ENCODE measurements around the gene SNX20. TPM values are rescaled to one million over a fixed set of nuclear protein-coding genes. Genes with fewer than 3 reads are reported as not detected.

Gene SNX20
- total RNA-seq, 1 donor from 2014 or later, result 0.76 TPM

DNA sequence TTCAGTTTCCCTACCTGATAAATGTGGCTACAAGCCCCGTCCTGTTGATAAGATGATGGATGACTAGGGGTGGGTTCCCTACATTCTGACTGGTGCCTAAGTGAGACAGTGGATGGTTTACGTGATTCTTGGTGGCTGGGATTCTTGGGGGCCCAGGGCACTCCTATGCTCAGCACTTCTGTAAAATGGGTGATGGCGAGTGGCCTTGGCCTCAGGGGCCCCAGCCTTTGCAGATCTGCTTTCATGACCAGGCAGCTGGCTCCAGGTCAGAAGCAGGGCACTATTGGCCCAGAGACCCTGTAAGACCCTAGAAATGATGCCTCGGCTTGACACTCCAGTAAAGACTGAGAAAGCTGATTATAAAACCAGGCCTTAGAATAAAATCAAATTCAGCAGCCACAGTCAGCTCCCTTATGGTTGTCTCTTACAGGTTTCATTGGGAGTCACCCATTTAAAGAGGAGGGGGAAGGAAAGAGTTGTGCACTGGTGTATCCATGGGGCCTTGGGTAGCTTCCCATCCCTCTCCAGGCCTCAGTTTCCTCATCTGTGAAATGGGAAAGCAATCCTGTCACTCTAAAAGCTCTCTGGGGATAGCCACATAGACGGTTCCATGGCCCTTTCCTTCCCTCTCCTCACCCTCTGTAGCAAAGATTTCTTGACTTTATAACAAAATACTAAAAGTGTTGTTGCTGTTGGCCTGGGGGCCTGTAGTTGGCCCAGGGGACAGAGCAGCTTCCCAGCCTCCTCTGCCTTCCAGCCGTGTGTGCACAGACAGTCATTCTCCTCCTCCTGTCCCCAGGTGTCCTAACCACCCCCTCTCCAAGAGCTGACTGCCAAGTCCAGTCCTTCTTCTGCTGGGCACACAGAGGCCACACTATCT lies 1.2 kb downstream of the SNX20 start:
- ATAC-seq, result no peak

DNA sequence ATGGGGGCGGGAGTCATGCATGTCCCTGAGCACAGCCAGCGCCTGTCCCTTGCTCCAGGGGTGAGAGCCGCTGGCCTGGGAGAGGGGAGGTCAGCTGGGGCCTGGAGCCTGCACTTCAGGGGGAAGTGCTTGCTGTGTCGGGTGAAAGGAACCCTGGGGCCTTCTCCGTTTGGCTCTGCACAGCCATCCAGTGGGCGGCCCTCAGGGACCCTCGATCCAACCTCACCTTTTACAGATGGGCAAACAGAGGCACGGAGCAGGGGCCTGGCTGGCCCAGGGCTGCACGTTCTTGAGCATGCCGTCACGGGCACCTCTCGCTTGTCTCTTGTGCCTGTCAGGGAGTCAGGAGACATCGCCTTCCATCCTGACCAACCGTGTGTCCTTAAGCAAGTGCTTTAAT lies 1.8 kb downstream of the SNX20 start:
- no peak for ATAC-seq

DNA sequence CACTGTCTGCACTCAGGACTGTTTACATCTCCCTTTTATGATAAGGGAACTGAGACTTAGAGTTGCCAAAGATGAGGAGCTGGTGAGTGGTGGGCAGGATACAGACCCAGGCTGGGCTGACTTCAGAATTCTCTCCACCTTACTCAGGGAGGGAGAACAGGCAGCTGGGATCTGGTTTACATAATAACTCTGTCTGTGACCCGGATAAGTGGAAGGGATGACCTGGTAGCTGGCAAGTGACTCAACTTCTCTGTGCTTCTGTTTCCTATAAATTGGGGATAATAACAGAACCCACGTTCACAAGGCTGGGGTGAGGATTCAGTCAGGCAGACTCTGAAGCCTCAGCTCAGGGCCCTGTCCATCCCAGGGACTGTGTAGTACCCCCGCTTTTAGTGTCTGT lies 2.6 kb downstream of the SNX20 start:
- ATAC-seq, result no peak

DNA sequence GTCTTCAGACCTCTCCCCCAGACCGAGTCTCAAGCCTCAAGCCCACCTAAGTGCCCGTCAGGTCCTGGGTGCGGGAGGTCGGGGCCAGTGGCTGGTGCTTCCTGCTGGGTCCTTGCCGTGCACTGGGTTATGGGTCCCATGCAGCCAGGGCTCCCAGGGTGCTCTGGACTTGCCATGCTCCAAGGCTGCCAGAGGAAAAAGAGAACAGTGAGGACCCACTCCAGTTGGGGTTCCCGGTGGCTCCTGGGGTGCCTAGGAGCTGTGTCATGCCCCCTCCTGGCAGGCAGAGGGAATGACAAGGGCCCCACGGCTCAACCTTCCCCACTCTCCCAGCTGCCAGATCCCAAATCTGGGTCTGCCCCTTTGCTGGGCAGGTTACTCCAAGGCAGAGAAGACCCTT lies 3.8 kb downstream of the SNX20 start:
- no peak for ATAC-seq

DNA sequence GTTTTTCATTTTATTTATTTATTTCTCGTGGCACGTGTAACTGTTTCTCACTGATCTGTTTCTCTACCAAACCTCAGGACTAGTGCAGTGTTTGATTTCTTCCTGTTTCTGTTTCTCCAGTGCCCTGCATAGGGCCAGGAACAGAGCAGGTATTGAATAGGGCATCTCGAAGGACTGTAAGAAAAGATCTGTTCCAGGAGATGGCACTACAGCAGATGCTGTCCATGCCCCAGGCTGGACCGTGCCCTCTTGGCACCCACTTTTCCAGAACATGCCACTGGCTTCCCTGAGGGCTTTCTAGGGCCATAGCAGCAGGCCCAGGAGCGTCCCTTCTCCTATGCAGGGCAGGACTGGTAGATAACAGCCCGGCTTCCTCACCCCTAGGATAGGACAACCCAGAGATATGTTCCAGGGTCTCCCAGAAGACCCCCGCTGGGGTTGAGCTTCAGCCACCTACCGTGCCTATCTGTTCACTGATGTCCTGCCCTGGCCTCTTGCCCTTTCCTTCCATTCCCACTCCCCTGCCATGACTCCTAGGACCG lies 4.4 kb downstream of the SNX20 start:
- ATAC-seq, result no peak

DNA sequence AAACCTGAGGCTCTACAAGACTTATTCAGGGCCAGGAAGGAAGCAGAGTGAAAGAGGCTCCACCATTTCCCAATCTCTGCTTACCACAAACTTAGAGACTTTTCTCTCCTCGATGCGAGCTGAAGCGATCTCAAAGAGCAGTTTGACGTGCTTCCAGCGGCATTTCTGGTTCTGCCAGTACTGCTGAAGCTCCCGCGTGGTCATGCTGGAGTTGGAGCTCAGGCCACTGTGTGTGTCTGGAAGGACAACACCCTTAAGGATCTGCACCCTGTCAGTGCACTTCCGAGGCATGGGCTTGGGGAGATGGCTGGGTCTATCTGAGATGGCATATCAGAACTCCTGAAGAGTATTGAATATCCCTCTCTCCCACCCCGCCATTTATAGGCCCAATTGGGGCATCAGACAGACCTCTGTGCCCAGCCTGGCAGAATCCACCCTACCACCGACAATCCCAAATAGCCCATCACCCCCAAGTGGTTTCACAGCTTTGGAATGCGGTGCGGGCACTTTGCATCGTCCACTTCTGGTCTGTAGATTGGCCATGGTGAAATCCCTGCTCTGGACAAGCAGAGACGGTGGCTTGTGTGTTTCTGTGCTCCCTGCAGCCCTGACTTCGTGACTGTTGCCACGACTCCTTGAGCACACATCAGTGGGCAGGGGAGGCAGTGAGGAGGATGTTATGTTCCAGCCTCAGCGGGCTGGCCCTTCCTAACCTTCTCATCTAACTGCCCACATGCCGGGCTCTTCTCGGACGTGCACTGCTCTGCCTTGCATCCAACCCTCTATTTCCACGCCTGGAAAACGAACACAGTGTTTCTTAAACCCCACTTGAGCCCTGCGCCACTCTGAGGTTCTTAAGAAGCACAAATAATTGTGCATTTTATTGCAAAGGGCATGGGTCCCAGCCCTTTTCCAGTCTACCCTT lies 5.2 kb downstream of the SNX20 start:
- ATAC-seq, result peak; percentile 77

DNA sequence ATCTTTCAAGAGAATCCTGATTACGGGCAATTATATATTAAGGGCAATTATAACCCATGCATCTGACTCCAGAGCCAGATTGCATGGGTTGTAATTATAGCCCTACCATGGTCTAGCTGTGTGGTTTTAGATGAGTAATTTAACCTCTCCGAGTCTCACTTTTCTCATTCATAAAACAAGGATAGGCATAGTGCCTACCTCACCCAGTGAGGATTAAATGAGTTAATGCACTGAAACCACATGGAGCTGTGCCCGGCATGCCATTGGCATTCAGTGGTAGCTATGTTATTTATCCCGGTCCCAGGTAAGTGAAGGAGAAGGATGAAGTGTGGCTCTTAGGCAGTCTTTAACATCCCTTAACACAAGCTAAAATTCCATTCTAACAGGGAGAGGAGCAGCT lies 6.3 kb downstream of the SNX20 start:
- ATAC-seq, result peak; percentile 82

DNA sequence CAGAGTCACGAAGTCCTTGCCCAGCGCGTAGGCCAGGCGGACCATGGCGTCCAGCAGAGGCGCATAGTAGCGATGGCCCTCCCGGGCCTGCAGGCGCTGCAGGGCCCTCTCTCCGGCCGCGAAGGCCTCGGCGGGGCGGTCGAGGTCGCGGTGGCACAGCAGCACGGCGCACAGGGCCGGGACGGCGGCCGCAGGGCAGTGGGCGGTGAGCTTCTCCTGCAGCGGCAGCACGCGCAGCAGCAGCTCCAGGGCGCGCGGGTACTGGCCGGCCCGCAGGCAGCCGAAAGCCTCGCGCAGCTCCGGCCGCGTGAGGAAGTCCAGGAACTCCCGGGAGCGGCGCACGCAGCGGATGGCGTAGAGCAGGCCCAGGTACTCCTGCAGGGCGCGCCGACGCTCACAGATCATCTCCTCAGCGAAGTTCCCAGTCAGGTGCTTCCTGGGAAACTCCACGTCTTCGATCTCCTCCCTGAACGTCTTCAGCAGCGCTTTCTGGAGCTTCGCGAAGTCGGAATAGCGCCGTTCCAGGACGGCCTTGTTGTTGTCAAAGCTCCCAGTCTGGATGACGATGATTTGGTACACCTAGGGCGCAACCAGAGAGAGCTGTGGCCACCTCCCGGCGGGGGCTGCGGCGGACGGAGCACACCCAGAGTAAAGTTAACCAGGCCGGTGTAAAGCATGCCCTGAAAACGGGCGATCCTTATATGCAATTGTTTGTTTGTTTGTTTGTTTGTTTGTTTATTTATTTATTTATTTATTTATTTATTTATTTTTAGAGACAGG lies 7.4 kb downstream of the SNX20 start:
- ATAC-seq, result no peak

DNA sequence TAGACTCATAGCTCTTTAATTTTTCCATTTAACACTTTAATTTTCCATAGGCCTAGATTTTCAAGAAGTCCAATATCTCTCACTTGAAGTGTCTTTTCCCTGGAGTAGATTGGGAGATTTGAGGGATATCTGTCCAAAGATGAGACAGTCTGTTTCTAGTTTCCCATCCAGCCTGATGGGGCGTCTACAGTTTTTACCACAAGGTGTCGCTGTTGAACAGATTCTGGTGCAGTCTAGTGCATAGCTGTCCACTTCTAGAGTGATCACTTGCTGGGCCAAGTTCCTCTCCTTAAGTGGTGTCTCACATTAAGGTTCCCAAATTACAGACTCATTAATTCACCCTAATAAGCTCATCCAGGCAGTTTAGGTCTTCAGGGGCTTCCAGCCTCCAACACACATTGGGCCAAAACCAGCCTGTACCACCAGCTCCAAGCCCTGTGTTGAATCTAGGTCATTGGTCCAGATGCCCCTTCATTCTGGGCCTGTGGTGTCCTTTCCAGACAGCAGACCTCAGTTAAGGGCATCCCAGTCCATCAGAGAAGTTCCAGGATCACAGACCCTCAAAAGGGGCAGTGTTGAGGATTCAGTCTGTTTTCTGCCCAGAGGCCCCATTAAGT lies 9.4 kb downstream of the SNX20 start:
- no peak for ATAC-seq

DNA sequence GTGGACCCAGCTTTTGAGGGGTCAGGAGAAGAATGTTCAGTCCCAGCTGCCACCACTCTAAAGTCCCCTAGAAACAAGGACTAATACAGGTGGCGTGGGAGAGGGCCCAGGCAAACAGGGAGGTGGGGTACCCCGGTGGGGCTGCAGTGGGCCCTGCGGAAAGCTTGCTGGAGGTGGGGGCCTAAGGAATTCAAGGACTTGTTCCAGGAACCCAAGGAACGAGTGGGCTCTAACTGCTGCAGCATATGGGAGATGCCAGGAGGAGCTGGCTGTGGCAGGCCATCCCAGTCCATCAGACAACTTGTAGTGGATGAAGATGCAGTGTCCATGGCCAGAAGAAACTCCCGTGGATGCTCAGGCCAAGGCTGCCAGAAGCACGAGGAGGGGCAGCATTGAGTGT lies 10.6 kb downstream of the SNX20 start:
- no peak for ATAC-seq

DNA sequence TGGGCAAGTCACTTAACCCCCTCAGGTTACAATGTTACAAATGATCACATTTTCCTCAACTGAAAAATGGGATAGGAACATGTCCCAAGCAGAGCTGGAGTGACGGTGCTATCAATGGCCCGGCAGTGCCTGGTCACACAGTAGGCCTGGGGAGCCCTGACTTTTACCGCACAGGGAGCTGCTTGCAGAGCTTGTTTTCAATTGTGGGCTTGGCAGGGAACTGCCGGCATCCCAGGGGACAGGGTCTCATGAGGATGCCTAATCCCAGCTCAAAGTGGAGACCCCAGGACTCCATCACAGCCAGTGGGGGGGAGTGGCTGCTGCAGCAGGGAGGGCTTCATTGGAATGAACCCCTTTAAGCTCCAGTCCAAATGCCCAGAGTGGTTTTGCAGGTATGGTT lies 11.4 kb downstream of the SNX20 start:
- no peak for ATAC-seq

DNA sequence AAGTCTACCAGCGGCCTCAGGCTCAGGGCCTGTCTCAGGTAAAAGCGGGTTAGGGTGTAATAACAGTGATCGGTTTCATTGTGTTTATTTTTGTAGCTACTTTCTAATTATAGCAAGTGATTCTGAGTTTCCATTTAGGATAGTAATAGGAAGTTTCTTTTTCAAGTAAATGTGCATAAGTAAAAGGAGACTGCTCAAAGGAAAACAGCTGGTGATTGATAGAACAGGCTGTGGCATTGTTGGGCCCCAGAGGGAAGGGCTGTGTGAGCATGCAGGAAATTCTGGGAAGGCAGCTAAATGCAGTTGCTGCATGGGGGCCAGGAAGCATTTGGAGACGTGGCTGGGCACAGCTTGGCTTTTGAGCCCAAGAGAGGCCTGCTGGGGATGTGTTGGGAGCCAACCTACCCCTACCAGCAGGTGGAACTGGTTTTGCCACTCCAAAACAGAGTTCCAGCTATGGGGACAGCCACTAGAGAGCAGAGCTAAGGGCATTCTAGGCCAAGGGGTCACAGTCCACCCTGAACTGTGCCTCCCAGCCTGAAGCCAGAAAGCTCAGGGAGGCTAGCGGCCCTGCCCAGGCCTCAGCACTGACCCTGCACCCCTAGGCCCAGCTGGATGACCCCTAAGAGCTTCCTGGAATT lies 12.6 kb downstream of the SNX20 start:
- ATAC-seq, result peak; percentile 60

DNA sequence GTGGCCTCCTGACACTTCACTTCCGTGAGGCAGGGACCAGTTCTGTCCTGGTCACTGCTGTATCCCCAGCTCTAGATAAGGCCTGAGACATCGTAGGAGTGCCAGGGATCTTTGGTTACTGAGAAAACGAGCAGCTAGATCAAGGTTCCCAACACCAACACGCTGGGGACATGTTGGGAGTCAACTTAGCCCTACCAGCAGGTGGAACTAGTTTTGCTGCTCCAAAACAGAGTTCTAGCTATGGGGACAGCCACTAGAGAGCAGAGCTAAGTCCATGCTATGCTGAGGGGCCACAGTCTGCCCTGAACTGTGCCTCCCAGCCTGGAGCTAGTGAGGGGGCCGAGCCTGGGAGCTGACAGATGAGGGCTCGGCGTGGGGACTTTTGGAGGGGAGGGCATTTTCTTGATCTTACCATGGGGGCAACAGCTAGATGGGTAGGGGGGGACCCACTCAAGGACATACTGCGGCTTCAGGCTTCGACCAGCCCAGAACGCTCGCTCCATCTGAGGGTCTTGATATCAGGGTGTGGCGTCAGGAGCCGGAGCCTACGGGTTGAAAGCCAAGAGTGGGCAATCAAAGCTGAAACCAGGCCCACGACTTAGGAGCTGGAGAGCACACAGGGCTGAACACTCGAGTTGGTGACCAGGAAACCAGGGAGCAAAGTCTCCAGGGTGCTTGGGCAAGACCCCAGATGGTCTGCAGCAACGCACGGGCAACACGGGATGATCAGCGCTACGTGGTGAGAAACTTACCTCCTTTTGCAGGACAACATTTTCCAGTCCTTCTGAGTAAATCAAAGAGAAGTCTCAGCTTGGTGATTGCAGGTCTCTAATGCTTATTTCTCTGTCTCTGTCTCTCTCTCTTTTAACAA lies 13.4 kb downstream of the SNX20 start:
- peak; percentile 49 for ATAC-seq

DNA sequence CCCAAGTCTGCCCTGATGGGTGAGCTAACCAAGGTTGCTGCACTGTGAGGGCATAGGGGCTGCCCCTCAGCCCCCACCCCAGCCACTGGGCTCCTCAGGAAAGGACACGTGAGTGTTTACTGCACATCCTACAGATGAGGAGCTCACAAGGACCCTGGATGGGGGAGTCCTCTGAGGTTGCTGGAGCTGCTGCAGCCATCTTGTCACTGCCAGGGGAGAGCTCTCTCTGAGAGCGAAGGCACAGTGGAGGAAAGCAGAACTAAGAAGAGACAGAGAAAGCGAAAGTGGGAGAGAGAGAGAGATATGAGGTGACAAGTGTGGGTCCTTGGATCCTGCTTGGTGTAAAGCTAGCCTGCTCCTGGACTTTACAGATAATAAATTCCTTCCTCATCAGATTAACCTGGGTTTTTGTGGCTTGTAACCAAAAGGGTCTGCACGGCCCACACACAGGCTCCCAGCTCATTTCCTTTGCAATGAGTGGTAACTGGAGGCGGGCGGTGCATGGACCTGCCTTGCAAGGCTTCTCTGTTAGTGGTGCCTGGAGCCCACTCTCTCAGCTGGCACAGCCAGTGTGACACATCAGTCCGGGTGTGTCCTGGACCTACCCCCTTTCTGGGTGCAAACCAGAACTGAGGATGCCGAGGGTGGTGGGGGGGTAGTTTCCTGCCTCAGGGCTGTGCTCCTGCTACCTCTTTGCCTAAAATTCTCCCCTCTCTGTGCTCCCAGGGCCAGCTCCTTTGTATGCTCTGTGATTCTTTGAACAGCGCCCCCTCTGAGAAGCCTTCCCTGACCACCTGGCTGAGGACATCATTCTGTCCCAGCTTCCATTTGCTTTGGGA lies 14.2 kb downstream of the SNX20 start:
- peak; percentile 16 for ATAC-seq

DNA sequence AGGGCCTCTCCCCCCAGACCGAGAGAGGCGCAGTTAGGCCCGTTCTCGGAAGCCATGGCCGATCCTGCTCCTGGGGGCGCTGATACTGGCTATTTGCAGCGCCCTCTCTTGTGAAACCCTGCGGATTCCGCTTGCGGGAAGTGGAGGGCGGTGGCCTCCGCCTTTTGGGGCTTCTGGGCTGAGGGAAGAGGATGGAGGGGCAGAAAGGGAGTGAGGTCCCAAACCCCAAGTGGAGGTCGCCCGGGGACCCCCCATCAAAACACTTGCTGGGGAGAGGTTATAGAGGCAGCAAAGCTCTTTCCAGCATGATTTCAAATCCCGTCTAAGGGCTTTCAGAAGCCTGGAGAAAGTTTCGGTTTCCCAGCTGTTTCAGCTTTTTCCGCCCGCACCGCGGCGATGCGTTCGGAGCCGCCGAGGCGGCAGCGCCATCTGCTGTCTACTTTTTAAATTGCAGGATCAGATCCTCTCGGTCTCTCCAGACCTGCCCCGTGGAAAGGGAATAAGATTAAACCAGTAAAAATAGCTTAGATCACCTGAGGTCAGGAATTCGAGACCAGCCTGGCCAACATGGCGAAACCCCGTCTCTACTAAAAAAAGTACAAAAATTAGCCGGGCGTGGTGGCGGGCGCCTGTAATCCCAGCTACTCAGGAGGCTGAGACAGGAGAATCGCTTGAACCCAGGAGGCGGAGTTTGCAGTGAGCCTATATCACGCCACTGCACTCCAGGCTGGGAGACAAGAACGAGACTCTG lies 15.8 kb downstream of the SNX20 start:
- ATAC-seq, result peak; percentile 56

DNA sequence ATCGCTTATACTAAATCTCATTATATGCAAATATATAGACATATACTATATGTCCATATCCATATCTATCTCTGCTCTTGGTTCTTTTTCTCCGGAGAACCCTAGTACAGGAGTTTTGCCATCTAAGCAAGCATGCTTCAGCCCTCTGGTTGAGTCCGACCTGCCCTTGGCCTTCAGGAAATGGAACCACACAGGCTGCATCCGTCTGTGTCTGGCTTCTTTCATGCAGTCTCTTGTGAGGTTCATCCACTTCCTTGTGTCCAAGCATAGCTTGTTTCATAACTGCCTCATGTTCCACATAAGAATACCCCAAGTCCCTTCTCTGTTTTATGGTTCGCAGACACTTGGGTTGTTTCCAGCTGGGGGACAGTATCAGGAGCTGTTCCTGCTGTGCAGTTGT lies 16.8 kb downstream of the SNX20 start:
- no peak for ATAC-seq

DNA sequence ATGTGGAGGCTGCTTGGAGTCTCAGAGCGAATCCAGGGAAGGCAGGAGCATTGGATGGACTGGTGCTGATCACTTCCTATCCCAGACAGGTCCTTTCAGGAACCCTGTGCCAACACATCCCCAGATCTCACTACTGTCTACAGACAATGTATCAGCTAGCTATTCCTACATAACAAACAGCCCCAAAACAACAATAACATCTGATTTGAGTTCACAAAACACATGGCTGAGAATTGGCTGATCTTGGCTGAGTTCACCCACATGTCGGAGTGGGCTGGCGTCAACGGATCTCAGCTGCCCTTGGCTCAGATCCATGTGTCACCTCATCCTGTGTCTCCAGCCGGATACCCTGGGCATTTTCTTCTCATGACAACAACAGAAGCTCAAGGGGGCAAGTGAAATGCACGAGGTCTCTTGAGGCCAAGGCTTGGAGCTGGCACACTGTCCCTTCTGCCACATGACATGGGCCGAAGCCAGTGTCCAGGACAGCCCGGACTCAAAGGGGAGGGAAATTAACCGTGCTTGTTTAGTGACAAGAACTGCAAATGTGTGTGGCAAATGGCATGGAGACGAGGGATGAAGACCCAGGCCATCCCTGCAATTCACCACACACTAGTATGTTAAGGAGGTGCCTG lies 18.7 kb downstream of the SNX20 start:
- ATAC-seq, result no peak

DNA sequence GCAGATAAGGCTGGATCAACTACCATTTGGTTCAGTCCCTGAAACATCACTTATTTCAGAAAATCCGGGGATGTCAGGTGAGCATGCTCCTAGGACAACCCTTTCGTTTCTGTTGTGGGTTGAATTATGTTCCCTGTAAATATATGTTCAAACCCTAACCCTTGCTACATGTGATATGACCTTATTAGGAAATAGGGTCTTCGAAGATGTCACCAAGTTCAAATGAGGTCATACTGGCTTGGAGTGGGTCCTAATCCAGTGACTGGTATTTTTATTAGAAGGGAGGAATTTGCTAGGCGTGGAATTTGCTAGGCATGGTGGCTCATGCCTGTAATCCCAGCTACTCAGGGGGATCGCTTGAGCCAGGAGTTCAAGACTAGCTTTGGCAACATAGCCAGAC lies 21.3 kb downstream of the SNX20 start:
- ATAC-seq, result no peak

Data from esophagus mucosa (tissue), 1 donor.